NCI-H128 (cell line): ENCODE results near the gene LYRM7.
"Not testable (repeated sequence)": the region's sequence is repeated elsewhere in the genome, so short reads cannot be mapped to it uniquely, and the experiment has no call there.

ENCODE experiments used
- DNase-seq: peaks from one replicate; lab custom pipeline; 2025; ENCODE audit not compliant: unreplicated experiment; lab: John Stamatoyannopoulos, UW

Gene LYRM7

DNA sequence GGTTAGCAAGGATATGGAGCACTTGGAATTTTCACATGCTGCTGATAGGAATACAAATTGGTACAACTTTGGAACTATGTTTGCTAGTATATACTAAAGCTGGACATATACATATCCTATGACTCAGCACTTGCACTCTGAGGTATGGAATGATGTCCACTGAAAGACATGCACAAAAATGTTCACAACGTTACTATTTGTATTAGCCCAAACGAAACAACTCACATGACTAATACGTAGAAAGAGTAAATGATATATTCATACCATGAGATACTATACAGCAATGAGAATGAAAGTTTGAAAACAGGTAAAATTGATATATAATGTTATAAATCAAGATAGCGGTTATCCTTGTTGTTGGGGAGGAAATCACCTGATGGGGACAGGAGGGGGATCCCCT lies 47.6 kb downstream of the LYRM7 start:
- no peak for DNase-seq

DNA sequence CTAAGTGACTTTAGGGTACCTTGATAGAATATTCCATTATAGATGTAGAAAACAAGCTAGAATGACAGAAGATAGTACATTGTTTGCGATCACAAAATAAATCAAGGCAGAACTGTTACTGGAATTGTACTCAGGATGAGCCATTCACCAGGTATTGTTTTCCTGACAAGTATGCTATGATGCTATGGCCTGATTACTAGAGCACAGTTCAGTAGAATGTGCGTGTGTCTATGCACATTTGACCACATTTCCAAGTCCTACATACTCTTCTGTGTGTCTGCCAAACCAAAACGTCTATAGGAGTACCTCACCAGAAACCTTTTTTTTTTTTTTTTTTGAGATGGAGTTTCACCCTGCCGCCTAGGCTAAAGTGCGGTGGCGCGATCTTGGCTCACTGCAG lies 49.8 kb downstream of the LYRM7 start:
- DNase-seq, result no peak

DNA sequence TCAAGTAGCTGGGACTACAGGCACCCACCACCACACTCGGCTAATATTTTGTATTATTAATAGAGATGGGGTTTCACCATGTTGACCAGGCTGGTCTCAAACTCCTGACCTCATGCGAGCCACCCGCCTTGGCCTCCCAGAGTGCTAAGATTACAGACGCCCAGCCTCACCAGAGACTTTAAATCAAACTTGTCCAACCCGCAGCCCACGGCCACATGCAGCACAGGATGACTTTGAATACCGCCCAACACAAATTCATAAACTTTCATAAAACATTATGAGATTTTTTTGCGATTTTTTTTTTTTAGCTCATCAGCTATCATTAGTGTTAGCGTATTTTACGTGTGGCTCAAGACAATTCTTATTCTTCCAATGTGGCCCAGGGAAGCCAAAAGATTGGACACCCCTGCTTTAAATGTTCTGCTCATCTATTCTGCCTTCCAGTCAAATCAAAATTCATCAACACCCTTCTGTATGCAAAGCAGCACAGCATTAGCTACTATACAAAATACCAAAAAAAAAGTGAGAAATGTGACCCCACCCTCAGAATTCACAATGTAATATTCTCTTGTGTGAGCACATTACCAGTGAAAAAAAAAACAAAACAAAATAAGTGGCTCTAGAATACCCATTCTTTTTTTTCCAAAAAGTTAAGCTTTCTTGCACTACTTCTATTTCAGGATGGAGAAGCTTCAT lies 50.4 kb downstream of the LYRM7 start:
- DNase-seq, result no peak

DNA sequence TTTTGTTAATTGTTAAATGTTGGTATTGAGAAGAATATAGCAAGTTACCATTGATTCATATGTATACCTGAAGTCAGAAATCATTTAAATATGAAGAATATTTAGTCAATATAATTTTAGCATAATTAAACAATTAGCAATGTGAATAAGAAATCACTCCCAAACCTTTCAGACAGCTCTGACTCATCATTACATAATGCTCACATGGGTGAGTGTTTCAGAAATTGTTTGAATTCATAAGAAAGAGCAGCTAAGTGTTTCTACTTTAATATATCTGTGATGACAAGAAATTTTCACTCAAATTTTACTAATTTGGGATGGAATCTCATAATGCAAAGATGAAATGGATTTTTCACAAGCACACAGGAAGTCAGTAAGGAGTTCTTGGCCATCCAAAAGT lies 51.1 kb downstream of the LYRM7 start:
- no peak for DNase-seq

DNA sequence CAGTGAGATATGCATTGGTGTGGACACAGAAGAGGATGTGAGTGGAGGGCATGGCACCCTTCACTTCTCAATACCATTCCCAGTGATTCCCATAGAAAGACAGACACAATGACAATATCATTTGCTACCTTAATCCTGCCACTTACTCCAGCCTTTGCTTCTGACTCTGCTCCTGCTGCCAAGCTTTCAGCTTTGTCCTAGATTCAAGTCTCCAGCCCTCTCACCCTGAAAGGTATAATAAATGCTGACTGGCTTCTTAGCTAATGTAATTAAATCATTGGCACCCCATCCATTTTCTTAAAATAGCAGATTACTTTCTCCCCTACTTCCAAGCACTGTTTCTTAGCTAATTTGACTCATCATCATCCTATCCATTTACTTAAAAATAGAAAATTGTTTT lies 52.0 kb downstream of the LYRM7 start:
- DNase-seq, result no peak

DNA sequence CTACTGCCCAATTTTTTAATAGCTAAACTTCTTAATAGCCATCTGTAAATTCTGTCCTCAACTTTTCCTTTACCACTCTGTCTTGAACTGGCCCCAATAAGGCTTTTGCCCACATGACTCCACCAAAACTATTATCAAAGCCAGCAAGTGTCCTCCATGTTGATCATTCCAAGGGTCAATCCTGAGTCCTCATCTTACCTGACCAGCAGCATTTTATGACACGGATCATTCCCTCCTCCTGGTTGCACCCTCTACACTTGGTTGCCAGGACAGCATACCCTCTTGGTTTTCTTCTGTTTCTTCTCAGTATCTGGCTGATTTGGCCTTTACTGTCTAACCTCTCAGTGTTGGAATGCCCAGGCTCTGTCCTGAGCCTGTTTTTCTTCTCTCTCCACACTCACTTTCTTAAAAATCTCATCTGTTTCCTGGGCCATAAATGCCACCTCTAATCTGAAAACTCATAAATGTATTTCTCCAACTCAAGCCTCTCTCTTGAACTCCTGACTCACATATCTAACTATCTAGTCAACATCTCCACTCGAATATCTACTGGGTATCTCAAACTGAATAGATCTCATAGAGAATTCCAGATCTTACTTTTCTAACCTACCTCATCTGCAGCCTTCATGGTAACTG lies 53.1 kb downstream of the LYRM7 start:
- no peak for DNase-seq

DNA sequence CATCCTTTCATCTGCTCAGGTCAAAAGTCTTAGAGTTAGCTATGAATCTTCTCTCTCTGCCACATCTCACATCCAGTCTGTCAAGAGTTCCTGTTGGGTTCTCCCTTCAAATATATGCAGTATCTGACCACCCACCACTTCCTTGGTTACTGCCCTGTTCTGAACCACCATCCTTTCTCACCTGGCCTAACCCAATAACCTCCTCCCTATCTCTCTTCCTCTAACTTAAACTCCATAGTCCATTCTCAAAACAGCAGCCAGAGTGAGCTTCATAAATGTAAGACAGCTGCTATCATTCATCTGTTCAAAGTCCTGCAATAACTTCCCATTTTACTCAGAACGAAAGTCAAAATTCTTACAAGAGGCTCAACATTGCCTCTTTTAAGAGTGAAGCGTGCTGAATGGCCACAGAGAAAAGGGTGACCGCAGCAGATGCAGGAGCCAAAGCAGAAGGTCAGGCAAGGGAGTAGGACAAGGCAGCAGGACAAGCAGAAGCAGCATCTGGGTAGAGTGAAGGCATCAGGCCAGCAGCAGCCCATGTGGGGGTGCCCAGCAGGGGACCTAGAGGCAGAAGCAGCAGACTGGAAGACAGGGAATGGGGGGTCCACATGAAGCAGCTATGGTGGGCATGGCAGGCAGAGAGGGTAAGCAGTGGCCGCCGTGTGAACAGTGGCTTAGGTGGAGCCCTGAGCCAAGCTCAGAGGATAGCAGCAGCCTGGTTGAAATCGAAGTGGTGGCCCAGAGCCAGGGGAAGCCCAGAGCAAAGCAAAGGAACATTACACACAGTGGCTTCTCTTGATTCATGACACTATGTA lies 53.9 kb downstream of the LYRM7 start:
- no peak for DNase-seq

DNA sequence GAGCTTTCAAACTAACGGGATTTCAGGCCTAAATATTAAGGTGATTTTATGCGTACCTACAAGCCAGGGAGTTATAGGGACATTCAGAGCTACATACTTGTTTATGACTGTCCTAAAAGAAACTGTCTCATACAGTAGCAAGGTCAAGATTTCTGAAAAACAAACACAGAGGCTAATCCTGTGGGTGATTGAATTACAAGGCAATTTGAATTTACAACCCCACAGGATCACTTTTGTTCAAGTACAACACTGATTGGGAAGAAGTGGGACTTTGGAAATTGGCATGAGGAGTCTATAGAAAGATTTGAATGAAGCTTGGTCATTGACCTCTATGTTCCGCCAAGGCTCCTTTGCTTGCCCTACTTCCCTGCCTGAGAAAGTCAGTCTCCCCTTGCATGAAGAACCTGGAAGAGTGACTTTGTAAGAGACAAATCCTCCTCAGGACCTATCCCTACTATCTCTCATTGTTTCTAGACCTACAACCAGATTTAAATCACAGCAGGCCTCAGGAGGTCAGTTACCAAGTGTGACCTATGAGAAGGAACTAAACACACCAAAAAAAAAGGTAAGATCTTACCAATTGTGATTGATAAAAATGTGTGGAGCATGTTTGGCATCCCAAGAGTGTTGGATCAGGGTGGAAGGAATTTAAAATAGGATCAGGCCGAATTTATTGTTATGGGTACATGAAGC lies 54.7 kb downstream of the LYRM7 start:
- no peak for DNase-seq

DNA sequence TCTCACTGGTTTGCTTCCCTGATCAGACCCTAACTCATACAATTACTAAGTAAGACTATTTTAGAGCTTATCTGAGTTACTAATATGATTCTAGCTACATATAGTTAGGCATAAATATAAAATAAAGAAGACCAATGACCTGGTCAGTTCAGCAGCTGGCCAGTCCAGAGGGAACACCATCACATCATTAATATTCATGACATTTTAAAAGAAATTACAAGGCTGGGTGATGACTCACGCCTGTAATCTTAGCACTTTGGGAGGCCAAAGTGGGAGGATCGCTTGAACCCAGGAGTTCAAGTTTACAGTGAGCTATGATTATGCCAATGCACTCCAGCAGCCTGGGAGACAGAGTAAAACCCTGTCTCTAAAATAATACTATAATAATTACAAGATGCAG lies 56.2 kb downstream of the LYRM7 start:
- no peak for DNase-seq

DNA sequence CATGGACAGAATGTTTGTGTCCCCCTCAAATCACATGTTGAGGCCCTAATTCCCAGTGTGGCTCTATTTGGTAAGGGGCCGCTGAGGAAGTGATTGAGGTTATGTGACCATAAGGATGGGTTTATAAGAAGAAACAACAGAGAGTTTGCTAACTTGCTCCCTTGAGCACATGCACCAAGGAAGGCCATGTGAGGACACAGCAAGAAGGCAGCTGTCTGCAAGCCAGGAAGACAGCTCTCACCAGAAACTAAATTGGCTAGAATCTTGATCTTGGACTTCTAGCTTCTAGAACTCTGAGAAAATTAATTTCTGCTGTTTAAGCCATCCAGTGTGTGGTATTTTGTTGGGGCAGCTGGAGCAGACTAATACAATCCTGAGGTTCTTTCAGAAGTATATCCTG lies 57.9 kb downstream of the LYRM7 start:
- no peak for DNase-seq

DNA sequence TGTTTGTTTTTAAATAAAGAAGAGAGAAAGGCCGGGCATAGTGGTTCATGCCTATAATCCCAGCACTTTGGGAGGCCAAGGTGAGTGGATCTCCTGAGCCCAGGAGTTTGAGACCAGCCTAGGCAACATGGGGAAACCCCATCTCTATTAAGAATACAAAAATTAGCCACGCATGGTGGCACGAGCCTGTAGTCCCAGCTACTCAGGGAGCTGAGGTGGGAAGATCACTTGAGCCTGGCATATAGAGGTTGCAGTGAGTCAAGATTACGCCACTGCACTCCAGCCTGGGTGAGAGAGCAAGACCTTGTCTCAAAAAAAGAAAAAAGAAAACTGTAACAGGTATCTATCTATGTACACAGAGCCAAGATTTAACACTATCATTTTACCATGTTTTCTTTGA lies 58.9 kb downstream of the LYRM7 start:
- no peak for DNase-seq

DNA sequence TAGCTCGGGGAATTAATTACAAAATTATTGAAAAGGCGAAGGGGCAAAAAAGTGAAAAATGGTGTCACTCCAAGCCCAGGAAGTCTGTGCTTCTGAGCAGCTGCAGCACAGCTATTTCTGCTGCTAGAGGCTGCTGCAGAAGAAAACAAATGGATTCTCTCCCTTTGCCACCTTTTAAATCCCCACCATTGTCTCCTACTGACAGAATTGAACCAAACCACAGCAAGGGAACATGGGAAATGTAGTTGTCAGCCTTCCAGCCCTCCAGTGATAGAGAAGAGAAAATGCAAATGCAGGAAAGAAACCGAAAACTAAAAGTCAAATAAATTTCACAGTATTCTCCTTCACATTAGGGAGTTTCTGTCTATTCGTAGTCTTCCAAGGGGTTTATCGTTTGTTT lies 59.7 kb downstream of the LYRM7 start:
- no peak for DNase-seq

DNA sequence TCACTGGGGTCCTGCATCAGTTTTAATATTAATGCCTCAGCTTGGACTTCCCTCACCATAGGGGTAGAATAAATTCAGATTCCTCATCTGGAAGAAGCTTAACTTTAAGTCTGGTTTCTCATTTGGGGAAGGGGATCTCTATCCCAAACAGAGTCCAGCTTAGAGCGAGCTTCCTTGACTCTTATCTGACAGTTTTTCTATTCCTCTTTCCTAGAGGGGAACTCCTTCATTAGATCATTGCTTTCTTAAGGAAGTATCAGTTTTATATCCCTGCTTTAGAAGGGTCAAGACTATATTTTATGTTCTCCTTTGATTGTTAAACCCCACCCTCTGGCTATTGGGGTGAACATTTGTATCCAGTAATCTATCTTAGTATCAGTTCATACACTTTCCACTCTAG lies 68.9 kb downstream of the LYRM7 start:
- no peak for DNase-seq

DNA sequence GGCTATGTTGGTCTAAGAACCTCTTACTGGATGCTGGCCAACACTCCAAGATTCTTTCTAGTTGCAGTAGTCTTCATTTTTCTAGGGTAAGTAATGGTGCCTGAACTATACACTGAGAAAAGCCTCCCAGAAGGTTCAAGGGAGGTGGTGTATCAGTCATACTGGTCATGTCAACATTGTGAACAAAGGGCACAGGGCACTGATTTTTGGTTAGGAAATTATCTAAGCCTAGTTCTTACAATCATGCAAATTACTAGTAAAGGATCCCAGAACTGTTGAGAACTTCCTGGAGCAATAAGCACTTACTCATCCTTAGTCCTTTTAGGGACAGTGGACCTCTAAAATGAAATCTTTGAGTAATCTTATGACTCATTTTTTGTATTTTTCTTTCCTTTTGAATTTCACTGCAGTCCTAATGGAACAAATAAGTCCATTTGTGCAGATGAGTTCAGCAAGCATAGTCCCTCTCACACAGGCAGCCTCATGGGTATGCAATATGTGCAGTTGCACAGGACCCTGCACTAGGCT lies 72.0 kb downstream of the LYRM7 start:
- DNase-seq, result no peak

DNA sequence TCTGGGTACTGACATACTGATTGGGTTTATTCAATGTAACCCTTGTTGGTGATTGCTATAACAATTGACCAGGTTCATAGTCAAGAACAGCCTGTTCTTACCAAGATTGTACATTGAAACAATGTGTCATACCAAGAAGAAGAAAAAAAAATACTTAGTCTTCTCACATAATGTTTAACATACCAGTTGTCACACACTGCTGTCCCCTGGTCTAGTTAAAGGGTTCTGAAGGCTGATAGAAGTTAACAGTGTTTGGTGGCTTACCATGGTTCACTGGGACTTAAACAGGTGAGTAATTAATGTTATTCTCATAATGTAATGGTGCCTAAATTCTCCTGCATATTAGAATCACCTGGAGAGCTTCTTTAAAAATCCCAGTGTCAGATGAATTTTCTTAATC lies 74.6 kb downstream of the LYRM7 start:
- DNase-seq, result no peak

DNA sequence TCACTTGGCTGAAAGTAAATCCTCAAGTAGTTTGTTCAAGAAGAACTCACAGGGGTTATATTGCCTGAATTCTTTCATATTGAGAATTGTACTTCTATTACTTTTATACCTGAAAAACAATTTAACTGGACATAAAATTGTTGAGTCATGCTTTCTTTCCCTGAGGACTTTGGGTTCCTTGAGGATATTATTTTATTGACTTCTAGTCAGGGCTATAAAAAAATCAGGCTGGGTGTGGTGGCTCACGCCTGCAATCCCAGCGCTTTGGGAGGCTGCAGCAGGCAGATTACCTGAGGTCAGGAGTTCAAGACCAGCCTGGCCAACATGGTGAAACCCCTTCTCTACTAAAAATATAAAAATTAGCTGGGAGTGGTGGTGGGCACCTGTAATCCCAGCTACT lies 75.2 kb downstream of the LYRM7 start:
- no peak for DNase-seq

DNA sequence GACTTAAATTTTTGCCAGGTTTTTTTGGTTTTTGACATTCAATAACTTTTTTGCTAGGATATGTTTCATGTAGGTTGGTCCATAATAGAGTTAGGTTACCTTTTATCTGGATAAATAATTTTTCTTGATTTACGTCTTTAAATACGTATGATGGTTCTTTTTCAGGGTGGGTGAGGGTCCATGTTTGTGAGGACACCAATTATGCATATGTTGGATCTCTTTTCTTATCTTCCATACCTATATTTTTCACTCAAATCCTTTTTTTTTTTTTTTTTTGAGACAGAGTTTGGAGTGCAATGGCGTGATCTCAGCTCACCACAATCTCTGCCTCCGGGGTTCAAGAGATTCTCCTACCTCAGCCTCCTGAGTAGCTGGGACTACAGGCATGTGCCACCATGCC lies 75.8 kb downstream of the LYRM7 start:
- no peak for DNase-seq

DNA sequence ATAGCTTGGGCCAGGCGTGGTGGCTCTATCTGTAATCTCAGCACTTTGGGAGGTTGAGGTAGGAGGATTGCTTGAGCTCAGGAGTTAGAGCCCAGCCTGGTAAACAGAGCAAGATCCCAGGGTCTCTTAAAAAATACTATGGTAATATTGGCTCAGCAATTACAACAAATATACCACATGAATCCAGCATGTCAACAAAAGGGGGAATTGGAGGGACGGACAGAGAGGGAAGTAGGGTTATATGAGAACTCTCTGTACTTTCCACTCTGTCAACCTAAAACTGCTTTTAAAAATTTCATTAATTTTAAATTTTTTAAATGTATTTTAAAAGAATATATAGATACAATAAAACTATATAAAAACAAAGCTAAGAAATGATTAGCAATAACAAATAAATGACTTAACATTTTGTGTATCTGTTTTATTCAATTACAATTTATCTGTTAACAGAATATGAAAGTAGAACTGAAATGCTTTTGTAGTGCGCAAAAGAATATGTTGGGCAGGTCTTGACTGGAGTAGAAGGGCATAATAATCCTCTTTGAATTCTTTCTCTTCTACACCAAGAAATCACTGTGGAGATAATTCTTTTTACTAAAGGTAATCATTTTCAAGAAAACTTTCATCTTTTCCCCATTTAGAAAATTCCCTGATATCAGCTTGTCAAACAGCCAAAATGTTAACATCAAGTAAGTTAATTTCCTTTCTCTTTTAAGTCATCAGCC lies 80.2 kb downstream of the LYRM7 start:
- no peak for DNase-seq

DNA sequence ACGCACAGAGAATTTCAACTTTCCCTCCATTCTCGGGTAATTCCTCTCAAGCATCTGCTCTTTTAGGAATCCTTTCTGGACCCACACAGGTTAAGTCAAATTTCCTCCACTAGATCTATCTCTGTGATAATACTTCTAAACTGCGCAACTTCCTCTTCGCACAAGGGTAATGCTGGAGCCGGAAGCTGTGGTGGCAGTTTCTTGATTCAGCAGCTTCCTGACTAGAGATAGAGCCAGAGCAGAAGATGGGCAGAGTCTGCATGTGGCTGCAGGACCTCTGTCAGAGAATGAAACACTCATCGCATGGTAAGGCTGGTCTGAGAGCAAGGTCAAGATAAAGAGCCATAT lies 82.1 kb downstream of the LYRM7 start:
- DNase-seq, result no peak

DNA sequence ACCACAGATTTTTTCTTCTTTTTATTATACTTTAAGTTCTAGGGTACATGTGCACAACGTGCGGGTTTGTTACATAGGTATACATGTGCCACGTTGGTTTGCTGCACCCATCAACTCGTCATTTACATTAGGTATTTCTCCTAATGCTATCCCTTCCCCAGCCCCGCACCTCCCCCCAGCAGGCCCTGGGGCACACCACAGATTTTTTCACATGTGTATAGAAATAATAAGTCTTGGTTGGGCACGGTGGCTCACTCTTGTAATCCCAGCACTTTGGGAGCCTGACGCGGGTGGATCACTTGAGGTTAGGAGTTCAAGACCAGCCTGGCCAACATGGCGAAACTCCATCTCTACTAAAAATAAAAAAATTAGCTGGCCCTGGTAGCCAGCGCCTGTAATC lies 83.3 kb downstream of the LYRM7 start:
- DNase-seq, result not testable (repeated sequence)

DNA sequence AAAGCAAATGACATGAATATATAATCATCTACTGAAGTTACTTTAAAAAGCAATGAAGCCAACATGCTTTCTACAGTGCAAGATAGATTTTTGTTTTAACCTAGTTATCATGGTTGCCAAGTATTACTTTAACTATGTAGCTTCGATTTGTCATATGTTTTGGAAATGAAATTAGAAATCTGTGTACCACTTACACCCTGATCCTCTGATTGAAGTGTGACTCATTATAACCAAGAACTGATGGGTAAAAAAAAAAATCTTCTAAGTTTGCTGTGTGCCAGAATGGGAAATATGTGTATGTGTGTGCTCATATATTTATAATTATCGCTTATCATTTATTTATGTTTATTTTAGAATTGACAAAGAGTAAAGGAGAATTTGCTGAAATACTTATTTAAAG lies 84.0 kb downstream of the LYRM7 start:
- DNase-seq, result no peak
